IMR-90 (cell line): ENCODE measurements around the gene CANT1. TPM values are rescaled to one million over a fixed set of nuclear protein-coding genes. Genes with fewer than 3 reads are reported as not detected.

Experiments used
- ATAC-seq: fragments of 200-7000 bp; cut with Tn5 transposase; 2 replicates; pipeline ENCODE4 v1.9.1; 2020; ENCODE audit warnings: low read depth, mild to moderate bottlenecking, moderate library complexity
- BruUV-seq: library from RNA; stranded (reverse); fragments of 400-500 nt; replicated peaks from 2 replicates; lab custom pipeline; 2021; lab: Mats Ljungman, UMichigan
- CTCF ChIA-PET: fragments of 300-600 bp; formaldehyde crosslinking; extraction: SDS; loops from one replicate; lab custom pipeline; 2021; ENCODE audit warnings: antibody characterized with exemption; lab: Yijun Ruan, JAX
- POLR2A ChIA-PET: fragments of 300-600 bp; sonication (Branson Sonifier 250); formaldehyde crosslinking; loops from one replicate; lab custom pipeline; 2022; ENCODE audit warnings: antibody characterized with exemption; ENCODE audit not compliant: unreplicated experiment; lab: Charles Lee
- DNase-seq: peaks from one replicate; pipeline ENCODE4 v3.0.0; 2013
- H2AFZ ChIP-seq: replicated peaks from 2 replicates; pipeline ENCODE3; 2013; ENCODE audit warnings: low read length, mild to moderate bottlenecking; ENCODE audit not compliant: poor library complexity
- H2AK5ac ChIP-seq: 2 replicates; pipeline ENCODE4 v1.6.1; 2013; ENCODE audit warnings: low read depth, low read length, inconsistent platforms
- H2AK9ac ChIP-seq: replicated peaks from 2 replicates; pipeline ENCODE3; 2013; ENCODE audit warnings: mild to moderate bottlenecking, low read depth, low read length, moderate library complexity; ENCODE audit not compliant: poor library complexity
- H2BK120ac ChIP-seq: 2 replicates; pipeline ENCODE4 v1.6.1; 2013; ENCODE audit warnings: low read depth, low read length, inconsistent platforms
- H2BK15ac ChIP-seq: 3 replicates; pipeline ENCODE4 v1.6.1; 2013; ENCODE audit warnings: low read depth, low read length, inconsistent platforms
- H2BK20ac ChIP-seq: 2 replicates; pipeline ENCODE4 v1.6.1; 2013; ENCODE audit warnings: low read depth, mild to moderate bottlenecking, inconsistent platforms, low read length, moderate library complexity
- H2BK5ac ChIP-seq: 2 replicates; pipeline ENCODE4 v1.6.1; 2013; ENCODE audit warnings: mild to moderate bottlenecking, low read depth, low read length, inconsistent platforms; ENCODE audit not compliant: poor library complexity, severe bottlenecking
- H3K14ac ChIP-seq: replicated peaks from 2 replicates; pipeline ENCODE4 v1.6.1; 2013; ENCODE audit warnings: low read depth, low read length, inconsistent platforms
- H3K18ac ChIP-seq: 2 replicates; pipeline ENCODE4 v1.6.1; 2013; ENCODE audit warnings: low read depth, low read length, control low read depth
- H3K23ac ChIP-seq: 2 replicates; pipeline ENCODE4 v1.6.1; 2013; ENCODE audit warnings: low read depth, low read length, inconsistent platforms
- H3K27ac ChIP-seq: 2 replicates; pipeline ENCODE4 v1.5.1; 2013; ENCODE audit warnings: mild to moderate bottlenecking, control low read depth, low read length; ENCODE audit not compliant: insufficient read depth
- H3K27me3 ChIP-seq: 2 replicates; pipeline ENCODE4 v1.6.1; 2013; ENCODE audit warnings: low read length; ENCODE audit not compliant: control insufficient read depth, insufficient read depth
- H3K36me3 ChIP-seq: 2 replicates; pipeline ENCODE4 v1.6.1; 2013; ENCODE audit warnings: low read length, mixed read lengths; ENCODE audit not compliant: control insufficient read depth, insufficient read depth
- H3K4ac ChIP-seq: 2 replicates; pipeline ENCODE4 v1.6.1; 2013; ENCODE audit warnings: low read depth, low read length, inconsistent platforms
- H3K4me1 ChIP-seq: 2 replicates; pipeline ENCODE4 v1.6.1; 2013; ENCODE audit warnings: low read length, mixed read lengths; ENCODE audit not compliant: control insufficient read depth, insufficient read depth
- H3K4me2 ChIP-seq: 2 replicates; pipeline ENCODE4 v1.6.1; 2013; ENCODE audit warnings: low read depth, mild to moderate bottlenecking, control low read depth, low read length, moderate library complexity
- H3K4me3 ChIP-seq: 2 replicates; pipeline ENCODE4 v1.5.1; 2013; ENCODE audit warnings: low read depth, mild to moderate bottlenecking, control low read depth, low read length, moderate library complexity; ENCODE audit not compliant: insufficient read depth
- H3K56ac ChIP-seq: 2 replicates; pipeline ENCODE4 v1.6.1; 2013; ENCODE audit warnings: low read length, inconsistent platforms; ENCODE audit not compliant: insufficient read depth; ENCODE audit errors: extremely low read depth
- H3K79me1 ChIP-seq, 2 experiments: 2 replicates each; pipeline ENCODE4 v1.6.1; 2013; ENCODE audit warnings: low read length in 2 of 2, inconsistent platforms in 1 of 2, low read depth in 1 of 2
- H3K9ac ChIP-seq: 2 replicates; pipeline ENCODE4 v1.6.1; 2013; ENCODE audit warnings: low read depth, low read length, control low read depth
- H3K9me1 ChIP-seq: 2 replicates; pipeline ENCODE4 v1.6.1; 2013; ENCODE audit warnings: low read length, inconsistent platforms; ENCODE audit not compliant: insufficient read depth
- H3K9me3 ChIP-seq: 2 replicates; pipeline ENCODE4 v1.6.1; 2013; ENCODE audit warnings: low read length; ENCODE audit not compliant: control insufficient read depth, insufficient read depth
- H4K20me1 ChIP-seq: 2 replicates; pipeline ENCODE4 v1.6.1; 2013; ENCODE audit warnings: low read length, inconsistent platforms; ENCODE audit not compliant: insufficient read depth
- H4K5ac ChIP-seq: 2 replicates; pipeline ENCODE4 v1.6.1; 2013; ENCODE audit warnings: mild to moderate bottlenecking, low read depth, low read length, control low read depth
- H4K8ac ChIP-seq, 2 experiments: 2 replicates each; pipeline ENCODE4 v1.6.1; 2013; ENCODE audit warnings: low read depth in 2 of 2, low read length in 2 of 2, control low read depth in 1 of 2, inconsistent platforms in 1 of 2
- H4K91ac ChIP-seq: 2 replicates; pipeline ENCODE4 v1.6.1; 2013; ENCODE audit warnings: low read depth, low read length, inconsistent platforms; ENCODE audit not compliant: insufficient read depth
- CHD1 ChIP-seq: IDR thresholded peaks from 2 replicates; pipeline ENCODE4 v1.6.1; 2012; ENCODE audit warnings: low read depth, low read length, improper control_type of control experiment
- MAFK ChIP-seq: IDR thresholded peaks from 2 replicates; pipeline ENCODE4 v1.6.1; 2012; ENCODE audit warnings: low read depth, low read length, improper control_type of control experiment
- MAZ ChIP-seq: IDR thresholded peaks from 2 replicates; pipeline ENCODE4 v1.6.1; 2012; ENCODE audit warnings: low read depth, mild to moderate bottlenecking, low read length, improper control_type of control experiment, moderate library complexity, borderline replicate concordance
- MXI1 ChIP-seq: IDR thresholded peaks from 2 replicates; pipeline ENCODE4 v1.6.1; 2012; ENCODE audit warnings: low read depth, mild to moderate bottlenecking, low read length, moderate library complexity, borderline replicate concordance
- NFE2L2 ChIP-seq: fragments of 150-350 bp; IDR thresholded peaks from 2 replicates; pipeline ENCODE4 v1.6.1; 2016; ENCODE audit warnings: low read depth, mild to moderate bottlenecking, low read length
- POLR2A ChIP-seq: IDR thresholded peaks from 2 replicates; pipeline ENCODE4 v1.6.1; 2012; ENCODE audit warnings: mild to moderate bottlenecking, low read depth, low read length
- RAD21 ChIP-seq: IDR thresholded peaks from 2 replicates; pipeline ENCODE4 v1.6.1; 2012; ENCODE audit warnings: low read length, improper control_type of control experiment
- RCOR1 ChIP-seq: IDR thresholded peaks from 2 replicates; pipeline ENCODE4 v1.6.1; 2012; ENCODE audit warnings: mild to moderate bottlenecking, low read length, improper control_type of control experiment; ENCODE audit not compliant: insufficient replicate concordance
- RFX5 ChIP-seq: IDR thresholded peaks from 2 replicates; pipeline ENCODE4 v1.8.0; 2012; ENCODE audit warnings: low read depth, mild to moderate bottlenecking, low read length, moderate library complexity
- SMC3 ChIP-seq: fragments of 150-350 bp; IDR thresholded peaks from 2 replicates; pipeline ENCODE4 v1.6.1; 2016; ENCODE audit warnings: low read depth, mild to moderate bottlenecking, antibody characterized with exemption, low read length, moderate library complexity
- WGBS, 2 experiments: methylation state at CpG; one replicate each; pipeline versions ENCODE4 v1.1.5 to v1.1.7; 2013; ENCODE audit warnings: missing lambda C conversion rate in 2 of 2; ENCODE audit not compliant: insufficient read length in 1 of 2; ENCODE audit errors: extremely low coverage in 2 of 2; 5-methylcytosine and 5-hydroxymethylcytosine counted together
- dilution Hi-C: fragments of 300-500 bp; cut with HindIII; formaldehyde crosslinking; loops from one replicate; pipeline ENCODE4 v1.14.3; 2018; ENCODE audit warnings: low sequenced_read_pairs; ENCODE audit not compliant: unreplicated experiment
- in situ Hi-C: fragments of 300-500 bp; cut with MboI; formaldehyde crosslinking; loops from 3 replicates; pipeline ENCODE4 v1.14.3; 2019; ENCODE audit warnings: low sequenced_read_pairs, inconsistent platforms, mixed read lengths
- intact Hi-C: fragments of 100-400 bp; cut with micrococcal nuclease; formaldehyde crosslinking; loops from 2 replicates; pipeline ENCODE4 v1.10.0; 2022
- polyA plus RNA-seq, 3 experiments: library from polyadenylated mRNA; depleted of rRNA; stranded (reverse); fragments of >200 nt; gene quantifications; 2 replicates each; pipeline ENCODE4 v1.2.3, GENCODE V29; 2012; ENCODE audit warnings: low replicate concordance in 1 of 3
- total RNA-seq: library from RNA; depleted of rRNA; stranded (reverse); fragments of >200 nt; gene quantifications from 2 replicates; pipeline ENCODE4 v1.2.3, GENCODE V29; 2012
- TF ChIP-seq, protein P1 (sequence below): conservative IDR thresholded peaks from 2 replicates; pipeline ENCODE4 v1.5.1; 2012; ENCODE audit warnings: mild to moderate bottlenecking, low read depth, low read length, improper control_type of control experiment
- TF ChIP-seq, protein P2 (sequence below): fragments of 150-350 bp; IDR thresholded peaks from 2 replicates; pipeline ENCODE4 v1.6.1; 2017; ENCODE audit warnings: mild to moderate bottlenecking, antibody characterized with exemption, low read length, low read depth
- TF ChIP-seq, protein P3 (sequence below): fragments of 150-350 bp; IDR thresholded peaks from 2 replicates; pipeline ENCODE4 v1.6.1; 2016; ENCODE audit warnings: low read depth, mild to moderate bottlenecking, low read length, moderate library complexity, borderline replicate concordance

The CANT1 gene
- total and polyA plus RNA-seq, 2 of the 4 experiments (the other 2 are of a cell fraction): 51.8 to 73.4 TPM

DNA sequence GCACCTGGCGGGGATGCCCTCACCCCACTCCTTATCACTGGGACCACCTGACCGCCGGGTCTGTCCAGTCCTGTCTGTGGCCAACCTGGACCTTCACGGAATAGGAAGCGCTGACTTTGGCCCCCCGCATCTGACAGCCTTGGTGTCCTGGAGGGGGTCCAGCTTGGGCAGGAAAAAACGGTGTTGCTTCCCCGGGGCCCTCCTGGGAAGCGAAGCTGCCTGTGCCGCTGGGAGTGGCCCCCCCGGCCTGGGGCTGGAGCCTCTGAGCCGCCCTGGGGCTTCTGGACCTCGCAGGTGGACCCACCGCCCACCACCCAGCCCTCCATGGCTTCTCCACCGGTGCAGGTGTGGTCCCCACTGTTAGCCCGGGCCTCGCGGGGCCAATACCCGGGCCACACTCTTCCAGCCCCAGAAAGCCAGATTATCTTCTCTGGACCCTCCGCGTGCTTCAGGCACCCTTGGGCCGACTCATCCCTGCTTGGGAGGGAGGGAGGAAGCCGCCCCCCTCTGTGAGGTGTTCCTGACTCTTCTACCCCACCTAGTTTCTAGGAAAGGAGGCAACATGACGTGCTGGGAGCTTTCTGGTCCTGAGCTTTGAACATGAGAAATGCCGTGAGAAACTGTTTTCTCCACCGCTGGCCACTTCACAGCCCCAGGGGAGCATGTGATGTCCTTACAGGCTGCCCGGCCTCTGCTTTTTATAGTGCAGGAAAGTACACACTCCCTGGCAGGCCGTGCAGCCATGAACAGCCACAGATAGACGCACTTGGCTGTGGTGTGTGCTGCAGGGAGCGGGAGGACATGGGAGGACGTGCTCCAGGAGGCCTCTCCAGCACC lies 15.6 kb upstream of the CANT1 start:
- CTCF ChIA-PET: interaction anchor here (0.8 kb wide), 1 partner anchor 57 kb away, joined by 3 read pairs; no protein-coding TSS in a partner anchor
- peak overlapping the region; percentile 76; the same call in 1 of the 2 replicates for H3K9ac ChIP-seq
- WGBS, 2 experiments: 65% methylated on average over 12 of the region's 31 CpGs; no CpG with 5 or more reads in 1 of the 2 experiments
- TF ChIP-seq CHD1 (no peak), SMC3 (no peak), POLR2A (no peak), NFE2L2 (no peak), RCOR1 (no peak), MXI1 (no peak), RFX5 (no peak), MAZ (no peak), MAFK (no peak), RAD21 (no peak)
- TF ChIP-seq, protein P1, sequence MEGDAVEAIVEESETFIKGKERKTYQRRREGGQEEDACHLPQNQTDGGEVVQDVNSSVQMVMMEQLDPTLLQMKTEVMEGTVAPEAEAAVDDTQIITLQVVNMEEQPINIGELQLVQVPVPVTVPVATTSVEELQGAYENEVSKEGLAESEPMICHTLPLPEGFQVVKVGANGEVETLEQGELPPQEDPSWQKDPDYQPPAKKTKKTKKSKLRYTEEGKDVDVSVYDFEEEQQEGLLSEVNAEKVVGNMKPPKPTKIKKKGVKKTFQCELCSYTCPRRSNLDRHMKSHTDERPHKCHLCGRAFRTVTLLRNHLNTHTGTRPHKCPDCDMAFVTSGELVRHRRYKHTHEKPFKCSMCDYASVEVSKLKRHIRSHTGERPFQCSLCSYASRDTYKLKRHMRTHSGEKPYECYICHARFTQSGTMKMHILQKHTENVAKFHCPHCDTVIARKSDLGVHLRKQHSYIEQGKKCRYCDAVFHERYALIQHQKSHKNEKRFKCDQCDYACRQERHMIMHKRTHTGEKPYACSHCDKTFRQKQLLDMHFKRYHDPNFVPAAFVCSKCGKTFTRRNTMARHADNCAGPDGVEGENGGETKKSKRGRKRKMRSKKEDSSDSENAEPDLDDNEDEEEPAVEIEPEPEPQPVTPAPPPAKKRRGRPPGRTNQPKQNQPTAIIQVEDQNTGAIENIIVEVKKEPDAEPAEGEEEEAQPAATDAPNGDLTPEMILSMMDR: no peak
- TF ChIP-seq, protein P2, sequence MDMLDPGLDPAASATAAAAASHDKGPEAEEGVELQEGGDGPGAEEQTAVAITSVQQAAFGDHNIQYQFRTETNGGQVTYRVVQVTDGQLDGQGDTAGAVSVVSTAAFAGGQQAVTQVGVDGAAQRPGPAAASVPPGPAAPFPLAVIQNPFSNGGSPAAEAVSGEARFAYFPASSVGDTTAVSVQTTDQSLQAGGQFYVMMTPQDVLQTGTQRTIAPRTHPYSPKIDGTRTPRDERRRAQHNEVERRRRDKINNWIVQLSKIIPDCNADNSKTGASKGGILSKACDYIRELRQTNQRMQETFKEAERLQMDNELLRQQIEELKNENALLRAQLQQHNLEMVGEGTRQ: no peak
- TF ChIP-seq, protein P3, sequence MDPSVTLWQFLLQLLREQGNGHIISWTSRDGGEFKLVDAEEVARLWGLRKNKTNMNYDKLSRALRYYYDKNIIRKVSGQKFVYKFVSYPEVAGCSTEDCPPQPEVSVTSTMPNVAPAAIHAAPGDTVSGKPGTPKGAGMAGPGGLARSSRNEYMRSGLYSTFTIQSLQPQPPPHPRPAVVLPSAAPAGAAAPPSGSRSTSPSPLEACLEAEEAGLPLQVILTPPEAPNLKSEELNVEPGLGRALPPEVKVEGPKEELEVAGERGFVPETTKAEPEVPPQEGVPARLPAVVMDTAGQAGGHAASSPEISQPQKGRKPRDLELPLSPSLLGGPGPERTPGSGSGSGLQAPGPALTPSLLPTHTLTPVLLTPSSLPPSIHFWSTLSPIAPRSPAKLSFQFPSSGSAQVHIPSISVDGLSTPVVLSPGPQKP: no peak

More for the DNA sequence above, 15.6 kb upstream of the CANT1 start:
- Histone ChIP-seq H3K27me3 (peaks cover 2% of the 10 kb centered on the region; the same call in 1 of the 2 replicates), H3K9me3 (no peaks in the 10 kb centered on the region), H4K91ac (peak overlapping the region; percentile 52; the same call in 1 of the 2 replicates), H3K23ac (peak overlapping the region; percentile 66), H2BK20ac (peak overlapping the region; percentile 61), H3K14ac (0 out of 2 replicates have a peak overlapping the region, but pooled peaks have one; percentile 48), H3K18ac (no peak overlapping the region), H3K4me3 (peak overlapping the region; percentile 85), H2BK120ac (peak overlapping the region; percentile 28), H2AK5ac (peak overlapping the region; percentile 87), H2AK9ac (peak overlapping the region; percentile 87), H3K4ac (peak overlapping the region; percentile 74), H3K9me1 (peaks cover 24% of the 10 kb centered on the region), H4K5ac (0 out of 2 replicates have a peak overlapping the region, but pooled peaks have one; percentile 4), H3K27ac (no peak overlapping the region), H2BK15ac (peak overlapping the region; percentile 65; the same call in 2 of the 3 replicates), H3K4me2 (peak overlapping the region; percentile 85), H4K8ac (peak overlapping the region in 1 of 2 experiments; percentile 43; a peak in 2 of 4 replicates), H4K20me1 (no peaks in the 10 kb centered on the region), H2BK5ac (no peak overlapping the region), H2AFZ (peak overlapping the region; percentile 96), H3K79me1 (peaks cover 7 to 31% of the 10 kb centered on the region in 2 experiments; a peak in 2 of 4 replicates), H3K36me3 (no peaks in the 10 kb centered on the region), H3K4me1 (peaks cover 33% of the 10 kb centered on the region), H3K56ac (no peak overlapping the region)
- in situ Hi-C loops (loop anchor here (5.0 kb wide), 1 partner anchor 57 kb away; no protein-coding TSS in a partner anchor), dilution Hi-C loops (no loop called here), intact Hi-C loops (no loop called here)
- BruUV-seq: no TSS peak
- ATAC-seq: no peak
- DNase-seq: no peak
- POLR2A ChIA-PET: no interaction called here
